GM18519 (cell line): Measurements from ENCODE around the gene AGBL1.

ENCODE experiments used
- ATAC-seq: cut with Tn5 transposase; IDR thresholded peaks from one replicate; pipeline ENCODE4 v1.9.1; 2021; ENCODE audit warnings: mild to moderate bottlenecking, moderate library complexity; ENCODE audit not compliant: unreplicated experiment, low FRiP score

The AGBL1 gene

GRCh38 chr15:86312486-86312885 lies 232.8 kb downstream of the AGBL1 start:
- ATAC-seq, result no peak

- ATAC-seq, result no peak
These were observed 236.5 kb downstream of the AGBL1 start for GRCh38 chr15:86316216-86316615.

- no peak for ATAC-seq
These were observed 237.2 kb downstream of the AGBL1 start for GRCh38 chr15:86316726-86317383.

- no peak for ATAC-seq
These were observed 237.7 kb downstream of the AGBL1 start for GRCh38 chr15:86317384-86317740.

GRCh38 chr15:86322629-86323028 lies 243.0 kb downstream of the AGBL1 start:
- ATAC-seq, result no peak

GRCh38 chr15:86327230-86327865 lies 247.7 kb downstream of the AGBL1 start:
- ATAC-seq, result no peak

- ATAC-seq, result no peak
These were observed 249.0 kb downstream of the AGBL1 start for GRCh38 chr15:86328658-86329057.

GRCh38 chr15:86329311-86330013 lies 249.8 kb downstream of the AGBL1 start:
- no peak for ATAC-seq

GRCh38 chr15:86333819-86334218 lies 254.1 kb downstream of the AGBL1 start:
- no peak for ATAC-seq

GRCh38 chr15:86336051-86336788 lies 256.5 kb downstream of the AGBL1 start:
- ATAC-seq, result no peak

GRCh38 chr15:86337071-86337470 lies 257.4 kb downstream of the AGBL1 start:
- ATAC-seq, result no peak

- no peak for ATAC-seq
These were observed 267.6 kb downstream of the AGBL1 start for GRCh38 chr15:86347245-86347644.

- no peak for ATAC-seq
These were observed 269.9 kb downstream of the AGBL1 start for GRCh38 chr15:86349565-86349964.

- ATAC-seq, result no peak
These were observed 273.5 kb downstream of the AGBL1 start for GRCh38 chr15:86353213-86353612.

- no peak for ATAC-seq
These were observed 275.7 kb downstream of the AGBL1 start for GRCh38 chr15:86355361-86355760.

- no peak for ATAC-seq
These were observed 276.1 kb downstream of the AGBL1 start for GRCh38 chr15:86355801-86356200.

GRCh38 chr15:86362555-86362954 lies 282.9 kb downstream of the AGBL1 start:
- ATAC-seq, result no peak

- no peak for ATAC-seq
These were observed 293.5 kb downstream of the AGBL1 start for GRCh38 chr15:86373147-86373546.

GRCh38 chr15:86375733-86376280 lies 296.1 kb downstream of the AGBL1 start:
- no peak for ATAC-seq

- no peak for ATAC-seq
These were observed 298.2 kb downstream of the AGBL1 start for GRCh38 chr15:86377914-86378313.

- no peak for ATAC-seq
These were observed 302.7 kb downstream of the AGBL1 start for GRCh38 chr15:86382341-86382740.
